NOMO-1 (cell line): ENCODE results near the gene MEGF11.

ENCODE experiments used
- DNase-seq, 2 experiments: peaks; one replicate each; lab custom pipeline; 2025; ENCODE audit not compliant: unreplicated experiment in 2 of 2; lab: John Stamatoyannopoulos, UW

The MEGF11 gene

GRCh38 chr15:66153549-66154415 is 99.8 kb downstream of the MEGF11 start:
- DNase-seq = no peak

DNA sequence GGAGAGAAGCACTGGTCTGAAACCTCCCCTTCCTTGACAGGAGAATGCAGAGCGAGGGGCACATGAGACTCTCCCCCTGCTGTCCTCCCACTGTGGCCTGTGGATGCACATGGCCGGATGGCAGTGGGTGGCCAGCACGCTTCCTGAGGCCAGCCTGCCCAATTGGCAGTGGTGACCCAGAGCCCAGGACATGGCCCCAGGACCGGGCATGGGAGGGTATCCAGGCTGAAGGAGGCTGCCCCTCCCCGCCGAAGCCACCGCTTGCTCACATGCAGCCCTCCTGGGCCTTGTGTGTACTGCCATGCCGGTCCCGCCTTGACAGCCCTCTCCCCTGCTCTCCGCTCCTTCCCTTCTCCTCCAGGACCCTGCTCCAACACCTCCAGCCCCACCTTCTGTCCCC is 100.9 kb downstream of the MEGF11 start:
- no peak for DNase-seq

- DNase-seq = no peak
Observed at GRCh38 chr15:66151809-66152208, 101.7 kb downstream of the MEGF11 start.

DNA sequence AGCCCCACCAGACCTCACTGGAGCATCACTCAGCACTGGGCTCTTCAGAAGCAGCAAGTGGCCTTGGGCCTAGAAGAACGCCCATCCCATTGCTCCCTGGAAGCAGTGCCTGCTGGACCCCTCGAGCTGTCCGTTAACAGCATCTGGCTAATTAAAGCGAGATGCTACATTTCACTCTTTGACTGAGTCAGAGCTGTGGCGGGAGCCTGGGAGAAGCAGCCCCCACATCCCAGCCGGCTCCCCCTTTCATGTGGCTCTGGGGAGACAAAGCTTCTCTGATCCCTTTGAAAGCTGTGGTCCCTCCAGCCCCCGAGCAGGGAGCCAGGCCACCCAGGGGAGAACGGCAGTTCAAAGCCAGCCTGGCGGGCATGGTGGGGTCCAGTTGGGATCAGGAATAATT is 103.7 kb downstream of the MEGF11 start:
- no peak for DNase-seq

DNA sequence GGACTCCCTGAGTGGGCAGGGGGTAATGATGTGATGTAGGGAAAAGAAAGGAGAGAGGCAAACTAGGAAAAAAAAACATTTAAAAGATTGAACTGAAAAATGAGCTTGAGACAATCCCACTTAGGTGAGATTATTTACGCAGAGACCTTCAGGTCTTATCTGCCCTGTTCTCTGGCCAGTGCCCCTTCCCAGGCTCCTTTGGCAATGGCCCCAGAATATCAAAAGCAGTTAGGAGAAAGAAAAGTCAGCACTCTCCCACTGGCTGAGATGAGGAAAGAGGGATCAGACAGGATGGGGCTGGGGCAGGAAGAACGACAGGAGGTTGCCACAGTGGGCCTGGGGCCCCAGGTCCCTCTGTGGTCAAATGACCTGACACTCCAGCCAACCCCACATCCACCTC is 105.4 kb downstream of the MEGF11 start:
- no peak for DNase-seq

- no peak for DNase-seq
Observed at GRCh38 chr15:66147440-66147839, 106.1 kb downstream of the MEGF11 start.

- peak in 1 of 2 experiments; percentile 68 for DNase-seq
Observed at GRCh38 chr15:66145726-66146182, 107.8 kb downstream of the MEGF11 start.

DNA sequence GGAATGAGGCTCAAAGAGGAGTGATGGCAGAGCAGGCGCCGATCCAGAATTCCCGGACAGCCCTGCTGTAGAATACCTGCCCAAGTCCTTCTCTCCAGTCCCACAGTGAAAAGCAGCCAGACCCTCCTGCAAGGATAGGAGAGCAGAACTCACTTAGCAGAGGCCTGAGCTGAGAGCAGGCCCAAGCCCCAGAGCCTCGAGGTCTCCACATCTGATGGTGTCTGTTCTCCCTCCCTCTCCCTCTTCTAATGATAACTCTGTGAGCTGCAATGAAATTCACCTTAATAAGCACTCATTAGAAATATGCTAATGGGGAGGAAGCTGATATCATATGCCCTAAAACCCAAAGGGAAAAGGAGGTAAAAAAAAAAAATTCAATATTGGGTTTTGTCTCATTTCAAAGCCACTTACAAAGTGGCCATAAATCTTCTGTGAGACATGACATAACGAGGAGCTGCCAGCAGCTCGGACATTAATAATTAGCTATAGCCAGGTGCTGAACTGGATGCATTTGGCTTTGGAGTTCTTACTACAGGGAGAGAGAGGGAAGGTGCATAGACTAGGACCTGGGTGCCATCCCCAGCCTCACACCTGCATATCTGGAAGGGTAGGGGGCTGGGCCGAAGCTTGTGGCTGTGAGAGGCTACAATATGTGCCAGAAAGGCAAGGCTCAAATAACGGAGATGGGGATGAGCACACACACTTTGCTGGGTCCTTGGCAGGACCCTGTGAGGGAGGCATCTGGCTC is 108.4 kb downstream of the MEGF11 start:
- no peak for DNase-seq

- DNase-seq = no peak
Observed at GRCh38 chr15:66142285-66142684, 111.3 kb downstream of the MEGF11 start.

- DNase-seq = no peak
Observed at GRCh38 chr15:66139591-66140207, 113.9 kb downstream of the MEGF11 start.

DNA sequence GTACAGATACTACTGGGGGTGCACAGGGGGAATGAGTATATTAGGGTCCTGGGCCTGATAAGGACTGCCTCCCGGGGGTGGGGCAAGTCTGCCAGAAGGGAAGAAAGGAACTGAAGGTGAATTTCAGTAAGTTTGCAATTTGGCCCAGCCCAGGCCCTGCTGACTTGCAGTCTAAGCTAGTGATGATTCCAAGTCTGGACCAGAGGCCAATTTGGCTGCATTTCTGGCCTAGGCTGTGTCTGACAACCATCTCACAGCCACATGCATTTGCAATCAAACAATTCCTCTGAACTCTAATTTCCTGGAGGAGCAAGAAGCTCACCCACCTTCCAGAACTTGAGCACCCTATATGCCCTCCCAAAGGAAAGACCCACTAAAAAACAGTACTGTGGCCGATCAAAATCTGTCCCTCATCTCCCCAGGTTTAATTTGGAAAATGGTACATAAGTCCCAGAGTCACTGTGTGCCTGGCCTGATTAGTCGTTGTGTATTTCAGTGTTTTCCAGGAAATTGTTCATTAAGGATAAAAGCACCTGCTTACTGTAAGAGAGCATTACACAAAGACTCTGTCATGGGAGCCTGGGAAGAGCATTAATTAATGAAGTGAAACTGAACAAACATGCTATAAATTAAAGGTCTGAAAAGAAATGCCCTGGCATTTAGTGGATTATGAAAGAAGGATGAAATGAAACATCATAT is 114.5 kb downstream of the MEGF11 start:
- peak in 1 of 2 experiments; percentile 44 for DNase-seq

GRCh38 chr15:66138096-66138783 is 115.3 kb downstream of the MEGF11 start:
- DNase-seq = no peak

DNA sequence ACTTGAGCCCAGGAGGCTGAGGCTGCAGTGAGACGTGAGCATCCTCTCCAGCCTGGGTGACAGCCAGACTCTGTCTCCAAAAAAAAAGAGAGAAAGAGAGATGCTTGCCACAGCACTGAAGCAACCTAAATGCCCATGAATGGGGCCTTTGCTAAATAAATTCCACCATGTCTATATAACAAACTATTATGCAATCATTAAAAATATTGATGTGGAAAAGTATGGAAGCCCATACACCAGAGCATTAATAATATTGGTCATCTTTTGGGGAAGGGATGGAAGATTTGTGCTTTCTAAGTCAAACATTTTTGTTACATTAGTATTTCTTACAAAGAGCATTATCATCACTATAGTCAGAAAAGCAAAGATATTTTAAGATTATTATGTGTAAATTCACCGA is 116.6 kb downstream of the MEGF11 start:
- no peak for DNase-seq

DNA sequence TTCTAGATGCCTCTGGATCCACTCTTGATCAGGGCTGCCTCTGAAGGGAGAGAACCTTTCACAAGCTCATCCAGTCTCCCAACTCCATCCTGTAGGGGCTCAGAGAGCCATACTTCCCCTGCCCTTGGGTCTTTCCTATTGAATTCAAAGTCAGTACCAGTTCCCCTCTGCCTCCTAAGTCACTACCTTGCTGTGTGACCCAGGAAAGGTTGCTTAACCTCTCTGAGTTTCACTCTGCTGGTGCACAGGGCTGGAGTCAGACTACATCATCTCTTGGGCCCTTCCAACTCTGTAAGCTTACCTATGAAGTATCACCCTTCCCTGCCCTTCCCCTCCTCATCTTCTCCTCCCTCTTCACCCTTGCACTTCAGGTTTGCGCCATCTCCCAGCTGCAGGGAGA is 117.9 kb downstream of the MEGF11 start:
- no peak for DNase-seq

DNA sequence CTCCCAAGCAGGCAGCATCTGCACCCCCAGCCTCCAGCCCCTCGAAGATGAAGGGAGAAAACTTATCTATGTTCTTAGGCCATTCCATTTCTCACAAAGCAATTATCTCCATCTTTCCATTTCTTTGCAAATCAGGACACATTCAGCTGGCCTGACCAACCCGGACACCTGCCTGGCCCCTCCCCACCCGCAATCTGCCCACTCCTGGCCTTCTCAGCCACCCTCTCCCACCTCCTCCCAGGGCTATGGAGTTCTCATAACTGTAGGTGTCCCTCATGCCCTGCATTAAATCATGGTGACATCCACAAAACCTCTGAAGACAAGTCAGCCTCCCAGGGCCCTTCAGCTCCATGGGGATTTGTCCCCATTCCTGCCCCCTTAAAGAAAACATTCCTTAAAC is 119.3 kb downstream of the MEGF11 start:
- DNase-seq = no peak

DNA sequence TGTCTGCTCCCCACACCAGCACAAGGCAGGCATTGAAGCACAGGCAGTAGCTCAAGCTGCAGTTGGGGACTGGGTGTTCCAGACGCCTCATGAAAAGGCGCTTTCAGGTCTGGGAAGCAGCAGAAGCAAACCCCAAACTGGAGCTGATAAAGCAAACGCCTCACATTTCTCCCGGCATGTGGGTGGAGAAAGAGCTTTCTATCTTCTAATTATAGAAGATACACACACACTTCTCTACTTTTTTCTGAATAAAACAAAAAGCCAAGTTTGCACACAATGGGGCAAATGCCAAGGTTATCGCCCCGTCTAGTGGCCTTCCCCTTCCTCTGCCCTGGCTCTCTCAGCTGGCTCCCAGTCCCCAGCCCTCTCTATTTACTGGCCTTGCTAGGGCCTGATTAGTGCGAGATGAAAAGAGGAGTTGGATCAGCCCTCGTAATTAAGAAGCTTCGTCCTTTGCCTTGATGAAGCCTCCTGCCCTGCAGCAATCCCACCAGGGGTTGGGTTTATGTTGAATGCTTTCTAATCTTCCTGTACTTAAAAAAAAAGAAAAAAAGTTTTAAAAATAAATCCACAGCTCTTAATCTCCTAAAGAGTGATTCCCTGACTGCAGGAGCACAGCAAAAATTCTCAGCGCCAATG is 120.2 kb downstream of the MEGF11 start:
- DNase-seq = no peak

GRCh38 chr15:66132251-66132816 is 121.2 kb downstream of the MEGF11 start:
- DNase-seq = no peak

GRCh38 chr15:66131831-66132230 is 121.7 kb downstream of the MEGF11 start:
- DNase-seq = no peak

DNA sequence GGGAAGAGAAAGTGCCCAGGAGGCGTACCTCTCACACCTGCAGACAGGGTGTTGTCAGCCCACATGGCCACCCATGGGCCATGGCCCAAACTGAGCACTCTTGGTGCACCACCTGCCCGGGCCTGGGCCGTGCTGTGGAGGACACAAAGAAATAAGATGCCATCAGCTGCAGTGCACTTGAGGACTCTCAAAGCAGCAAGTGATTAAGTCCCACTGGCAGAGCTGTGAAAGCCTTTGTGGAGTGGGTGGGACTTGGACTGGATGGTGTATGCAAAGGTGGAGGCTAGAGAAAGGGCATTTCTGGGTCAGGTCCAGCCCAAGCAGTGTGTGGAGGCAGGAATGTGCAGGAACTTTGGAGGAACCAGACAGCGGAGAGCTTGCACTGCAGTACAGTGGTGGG is 122.3 kb downstream of the MEGF11 start:
- DNase-seq = no peak
